SK-N-MC (cell line): ENCODE measurements around the gene TPD52L2.
"Not testable (repeated sequence)": the region's sequence is repeated elsewhere in the genome, so short reads cannot be mapped to it uniquely, and the experiment has no call there.

ENCODE experiments used
- DNase-seq: peaks from one replicate; pipeline ENCODE4 v3.0.0-alpha.2; 2011; ENCODE audit warnings: low read depth, low spot score
- H3K27ac ChIP-seq: fragments of 200-600 bp; sonication (generic); 2 replicates; pipeline ENCODE4 v1.5.1; 2016; ENCODE audit warnings: mixed run types
- H3K36me3 ChIP-seq: fragments of 200-600 bp; sonication (generic); 2 replicates; pipeline ENCODE4 v1.6.1; 2017; ENCODE audit warnings: antibody characterized with exemption, low read length, mixed read lengths; ENCODE audit not compliant: insufficient read depth
- H3K4me3 ChIP-seq: fragments of 200-600 bp; sonication (generic); 2 replicates; pipeline ENCODE4 v1.5.1; 2016
- H3K9ac ChIP-seq: fragments of 200-600 bp; sonication (generic); 2 replicates; pipeline ENCODE4 v1.8.0; 2017; ENCODE audit warnings: mixed run types, mixed read lengths; ENCODE audit not compliant: insufficient read length
- H3K9me3 ChIP-seq: fragments of 200-600 bp; sonication (generic); 2 replicates; pipeline ENCODE4 v1.6.1; 2017; ENCODE audit warnings: low read depth, mild to moderate bottlenecking, antibody characterized with exemption, low read length, moderate library complexity, mixed read lengths
- EZH2 ChIP-seq: fragments of 200-600 bp; sonication (generic); IDR thresholded peaks from one replicate; pipeline ENCODE4 v1.6.1; 2017; ENCODE audit warnings: antibody characterized with exemption
- FOXP2 ChIP-seq: optimal IDR thresholded peaks from 2 replicates; pipeline ENCODE3; 2011; ENCODE audit warnings: mild to moderate bottlenecking, moderate library complexity; ENCODE audit not compliant: insufficient read depth; ENCODE audit errors: extremely low read length, control extremely low read depth
- POLR2AphosphoS5 ChIP-seq: IDR thresholded peaks from 2 replicates; pipeline ENCODE4 v1.6.1; 2012; ENCODE audit warnings: mild to moderate bottlenecking, low read depth, low read length, borderline replicate concordance

Gene TPD52L2

GRCh38 chr20:63848003-63848911, 16.8 kb upstream of the TPD52L2 start:
- H3K27ac ChIP-seq: no peak overlapping the region
- TF ChIP-seq POLR2AphosphoS5 (no peak), FOXP2 (no peak), EZH2 (no peak)
- no peaks in the 10 kb centered on the region for H3K9me3 ChIP-seq
- H3K9ac ChIP-seq: no peak overlapping the region
- H3K36me3 ChIP-seq: no peaks in the 10 kb centered on the region
- no peak for DNase-seq
- H3K4me3 ChIP-seq: no peak overlapping the region

DNA sequence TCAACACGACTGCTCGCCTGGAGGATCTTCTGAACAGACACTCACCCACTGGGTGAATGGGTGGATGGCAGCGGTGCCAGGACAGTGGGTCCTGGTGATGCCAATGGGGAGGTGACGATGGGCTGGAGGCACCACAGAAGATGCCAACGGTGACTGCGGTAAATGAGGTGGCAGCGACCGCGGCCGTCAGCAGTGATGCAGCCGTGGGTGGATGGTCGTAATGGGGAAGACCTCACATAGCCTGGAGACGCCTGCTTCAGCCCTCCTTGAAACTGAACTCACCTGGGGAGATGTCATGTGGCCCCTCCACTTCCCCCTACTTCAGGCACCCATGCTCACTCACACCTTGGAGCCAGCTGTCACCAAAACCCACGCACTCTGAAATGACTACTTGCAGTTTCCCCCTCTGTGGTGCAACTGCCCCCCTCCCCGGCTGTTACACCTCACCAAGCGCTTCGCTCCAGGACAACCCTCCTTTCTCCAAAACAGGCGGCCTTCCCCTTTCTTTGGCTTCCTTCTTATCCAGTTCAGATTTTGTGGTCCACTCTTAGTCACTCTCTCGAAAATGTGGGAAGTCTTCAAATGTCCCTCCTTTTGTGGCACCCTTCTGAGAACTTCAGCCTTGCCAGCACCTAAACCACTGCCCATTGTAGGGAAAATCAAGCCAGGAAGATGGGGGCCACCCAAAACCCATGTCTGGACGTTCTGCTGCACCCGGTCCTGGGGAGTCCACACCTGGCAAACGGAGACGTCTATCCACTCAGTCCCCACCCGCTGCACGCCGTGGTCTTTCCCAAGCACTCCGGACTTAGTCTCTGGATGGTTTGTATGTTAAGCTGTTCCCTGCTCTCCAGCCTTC, 14.2 kb upstream of the TPD52L2 start:
- no peak overlapping the region for H3K27ac ChIP-seq
- DNase-seq: no peak

DNA sequence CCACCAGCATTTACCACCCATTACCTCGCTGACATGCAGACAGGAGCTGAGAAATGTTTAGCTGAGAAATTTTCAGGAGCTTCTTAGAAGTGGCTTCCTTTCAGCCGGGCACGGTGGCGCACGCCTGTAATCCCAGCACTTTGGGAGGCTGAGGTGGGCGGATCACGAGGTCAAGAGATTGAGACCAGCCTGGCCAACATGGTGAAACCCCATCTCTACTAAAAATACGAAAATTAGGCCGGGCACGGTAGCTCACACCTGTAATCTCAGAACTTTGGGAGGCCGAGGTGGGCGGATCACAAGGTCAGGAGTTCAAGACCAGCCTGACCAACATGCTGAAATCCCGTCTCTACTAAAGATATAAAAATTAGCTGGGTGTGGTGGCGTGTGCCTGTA, 13.5 kb upstream of the TPD52L2 start:
- not testable (repeated sequence) for DNase-seq, H3K9ac ChIP-seq, H3K4me3 ChIP-seq, H3K27ac ChIP-seq, H3K36me3 ChIP-seq, H3K9me3 ChIP-seq

More for the DNA sequence above, 14.2 kb upstream of the TPD52L2 start:
- TF ChIP-seq FOXP2 (no peak), POLR2AphosphoS5 (no peak), EZH2 (no peak)
- Histone ChIP-seq H3K4me3 (no peak overlapping the region), H3K9ac (no peak overlapping the region), H3K36me3 (no peaks in the 10 kb centered on the region), H3K9me3 (no peaks in the 10 kb centered on the region)

GRCh38 chr20:63853733-63854068, 11.4 kb upstream of the TPD52L2 start:
- not testable (repeated sequence) for H3K36me3 ChIP-seq, H3K9ac ChIP-seq, DNase-seq, H3K9me3 ChIP-seq, H3K27ac ChIP-seq, H3K4me3 ChIP-seq

DNA sequence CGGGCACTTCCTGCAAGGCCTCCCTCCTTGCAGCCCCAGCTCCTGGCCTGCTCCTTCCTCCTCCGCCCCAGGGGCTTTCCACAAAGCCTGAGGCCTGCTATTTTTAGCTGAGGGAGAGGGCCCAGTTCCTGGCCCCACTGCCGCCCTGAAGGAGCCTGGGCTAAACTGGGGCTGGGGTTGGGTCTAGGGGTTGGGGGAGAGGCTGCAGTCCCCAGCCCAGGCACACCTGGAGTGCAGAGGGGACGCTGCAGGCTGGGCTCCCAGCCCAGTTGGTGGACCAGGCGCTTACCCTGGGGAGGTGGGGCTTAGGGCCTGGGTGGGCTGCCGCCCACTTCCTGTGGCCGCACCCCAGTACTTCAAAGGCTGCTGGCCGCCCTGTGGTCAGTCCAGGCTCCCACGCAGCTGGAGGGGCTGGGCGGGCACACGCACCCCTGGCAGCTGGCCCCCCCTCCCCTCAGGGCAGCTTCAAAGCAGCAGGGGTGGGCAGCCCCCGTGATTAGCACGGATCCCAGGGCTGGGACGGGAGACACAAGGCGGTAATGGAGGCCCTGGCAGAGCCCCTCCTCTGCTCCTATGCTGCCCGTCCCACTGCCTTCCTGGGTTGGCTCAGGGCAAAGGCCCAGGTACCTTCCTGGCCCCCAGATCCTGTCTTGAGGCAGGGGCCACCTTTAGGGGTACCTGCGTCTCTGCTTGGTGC, 10.9 kb upstream of the TPD52L2 start:
- Histone ChIP-seq H3K9ac (no peak overlapping the region), H3K4me3 (no peak overlapping the region), H3K27ac (no peak overlapping the region), H3K36me3 (no peaks in the 10 kb centered on the region), H3K9me3 (no peaks in the 10 kb centered on the region)
- no peak for DNase-seq
- TF ChIP-seq FOXP2 (no peak), POLR2AphosphoS5 (no peak), EZH2 (no peak)

DNA sequence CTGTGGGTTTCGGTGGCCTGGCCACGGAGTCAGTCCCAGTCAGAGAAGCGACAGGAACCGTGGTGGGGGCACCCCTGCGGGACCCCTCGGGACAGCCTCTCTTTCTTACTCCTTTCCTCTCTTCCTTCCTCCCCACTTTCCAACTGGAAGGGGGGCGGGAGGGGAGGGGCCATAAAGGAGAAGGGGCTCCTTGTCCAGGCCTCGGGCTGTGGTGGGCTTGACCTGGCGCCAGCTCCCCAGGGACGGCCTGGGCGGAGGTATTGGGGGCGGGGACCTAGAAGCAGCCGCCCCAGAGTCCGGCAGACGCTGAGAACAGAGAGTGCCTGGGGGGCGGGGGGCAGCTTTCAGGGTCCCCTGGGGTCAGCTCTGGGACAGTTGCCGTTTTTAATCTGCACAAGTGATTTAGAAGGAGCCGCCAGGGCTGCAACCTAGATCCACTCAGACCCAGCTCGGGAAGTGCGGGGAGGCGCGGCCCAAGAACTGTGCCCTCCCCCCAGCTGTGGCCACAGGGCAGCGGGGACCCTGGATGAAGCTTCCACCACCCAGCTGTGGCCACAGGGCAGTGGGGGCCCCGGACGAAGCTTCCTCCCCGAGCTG, 10.2 kb upstream of the TPD52L2 start:
- no peaks in the 10 kb centered on the region for H3K9me3 ChIP-seq
- TF ChIP-seq EZH2: no peak
- TF ChIP-seq POLR2AphosphoS5: no peak
- no peak for TF ChIP-seq FOXP2
- no peak overlapping the region for H3K27ac ChIP-seq
- DNase-seq: no peak
- no peak overlapping the region for H3K9ac ChIP-seq
- H3K36me3 ChIP-seq: no peaks in the 10 kb centered on the region
- no peak overlapping the region for H3K4me3 ChIP-seq

- Histone ChIP-seq H3K9ac (no peak overlapping the region), H3K27ac (no peak overlapping the region), H3K36me3 (no peaks in the 10 kb centered on the region), H3K9me3 (no peaks in the 10 kb centered on the region), H3K4me3 (no peak overlapping the region)
- no peak for DNase-seq
- TF ChIP-seq POLR2AphosphoS5: no peak
- TF ChIP-seq FOXP2: no peak
- TF ChIP-seq EZH2: no peak
Measured at GRCh38 chr20:63855363-63856097, 9.5 kb upstream of the TPD52L2 start.
